Upper lobe of left lung (tissue), 6 donors: Measurements from ENCODE around the gene SURF4. TPM values are rescaled to one million over a fixed set of nuclear protein-coding genes. Genes with fewer than 3 reads are reported as not detected.
"Not testable (repeated sequence)": the region's sequence is repeated elsewhere in the genome, so short reads cannot be mapped to it uniquely, and the experiment has no call there.

Experiments
- ATAC-seq, 2 donors: fragments of 200-7000 bp; cut with Tn5 transposase; one replicate each; pipeline ENCODE4 v1.9.1; 2022; ENCODE audit warnings: mild to moderate bottlenecking in 2 of 2, moderate library complexity in 2 of 2; ENCODE audit not compliant: low FRiP score in 2 of 2
- DNase-seq, 2 donors: peaks; one replicate each; pipeline ENCODE4 v3.0.0-alpha.2; 2019 to 2020
- H3K27ac ChIP-seq, 4 donors: fragments of 200-600 bp; sonication (generic); one replicate each; pipeline ENCODE4 v1.5.1; 2016 to 2019
- H3K27me3 ChIP-seq, 4 donors: fragments of 200-600 bp; sonication (generic); one replicate each; pipeline ENCODE4 v1.5.1; 2017 to 2019
- H3K36me3 ChIP-seq, 4 donors: fragments of 200-600 bp; sonication (generic); one replicate each; pipeline ENCODE4 v1.5.1; 2016 to 2019
- H3K4me1 ChIP-seq, 4 donors: fragments of 200-600 bp; sonication (generic); one replicate each; pipeline ENCODE4 v1.5.1; 2018 to 2019
- H3K4me3 ChIP-seq, 4 donors: fragments of 200-600 bp; sonication (generic); one replicate each; pipeline ENCODE4 v1.5.1; 2017 to 2019; ENCODE audit warnings: mild to moderate bottlenecking in 2 of 4, moderate library complexity in 1 of 4
- H3K9me3 ChIP-seq, 4 donors: fragments of 200-600 bp; sonication (generic); one replicate each; pipeline ENCODE4 v1.5.1; 2018 to 2019
- CTCF ChIP-seq, 6 experiments: fragments of 450-650 bp in 4 of 6; fragments of 200-600 bp in 2 of 6; sonication (generic) in 2 of 6; IDR thresholded peaks; one replicate each; pipeline ENCODE4 v1.5.1; 2016 to 2019; ENCODE audit warnings: antibody characterized with exemption in 6 of 6
- EP300 ChIP-seq, 4 donors: sonication (generic); formaldehyde crosslinking; IDR thresholded peaks; one replicate each; pipeline ENCODE4 v1.5.1; 2017; ENCODE audit warnings: antibody characterized with exemption in 4 of 4, control low read depth in 2 of 4
- POLR2A ChIP-seq, 4 donors: fragments of 450-650 bp; IDR thresholded peaks; one replicate each; pipeline ENCODE4 v1.5.1; 2016 to 2017; ENCODE audit warnings: antibody characterized with exemption in 4 of 4, mild to moderate bottlenecking in 2 of 4
- POLR2AphosphoS5 ChIP-seq, 2 donors: sonication (generic); formaldehyde crosslinking; IDR thresholded peaks; one replicate each; pipeline ENCODE4 v1.5.1; 2017; ENCODE audit warnings: antibody characterized with exemption in 2 of 2
- WGBS, 2 donors: methylation state at CpG; one replicate each; pipeline ENCODE4 v1.1.5; 2017 to 2018; 5-methylcytosine and 5-hydroxymethylcytosine counted together
- total RNA-seq, 6 donors: library from RNA; depleted of rRNA in 4 of 6; stranded (reverse); fragments of >200 nt in 4 of 6; gene quantifications; one replicate each; pipeline versions ENCODE4 v1.1.0 to v1.2.1, GENCODE V29; 2016 to 2021
- donor health status: DM: no; HTN: no; CAD: no; lungs with moderate emphysema.
- donor health status: DM: no; HTN: yes; CAD: no; lungs with severe emphysema.

SURF4 gene
- total RNA-seq, 6 donors from 2014 or later = 66.0 to 208 (median 137) TPM

DNA sequence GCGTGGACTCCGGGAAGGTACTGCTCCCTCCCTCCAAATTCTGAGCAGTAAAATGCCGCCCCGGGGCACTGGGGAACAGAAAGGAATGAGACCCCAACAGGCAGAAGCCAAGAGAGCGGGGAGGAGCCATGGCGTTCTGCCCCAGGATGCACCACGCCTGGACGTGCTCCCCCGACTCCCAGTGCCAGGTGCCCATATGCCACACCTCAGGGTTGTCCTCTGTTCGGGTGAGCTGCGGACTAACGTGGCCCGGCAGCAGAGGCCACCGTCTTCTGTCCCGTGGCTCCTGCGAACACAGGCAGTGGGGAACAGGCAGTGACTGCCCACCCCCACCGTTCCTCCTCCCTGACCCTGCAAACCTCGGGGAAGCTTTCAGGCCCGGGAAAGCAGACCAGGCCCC, 44.6 kb downstream of the SURF4 start:
- peak in 1 of 2 donors; percentile 59 for DNase-seq
- H3K4me3 ChIP-seq = no peak overlapping the region
- H3K36me3 ChIP-seq = peaks cover 31 to 46% (median 39%) of the 10 kb centered on the region in 4 donors
- no peaks in the 10 kb centered on the region for H3K27me3 ChIP-seq
- 90% methylated on average over 19 of the region's 19 CpGs for WGBS, 2 donors
- no peak overlapping the region for H3K27ac ChIP-seq
- peaks cover 12 to 29% (median 19%) of the 10 kb centered on the region in 4 donors for H3K4me1 ChIP-seq
- no peak for ATAC-seq
- TF ChIP-seq EP300 (IDR thresholded peaks at IDR 0.05) (no peak), CTCF (IDR thresholded peaks at IDR 0.05) (no peak)
- H3K9me3 ChIP-seq = no peaks in the 10 kb centered on the region

DNA sequence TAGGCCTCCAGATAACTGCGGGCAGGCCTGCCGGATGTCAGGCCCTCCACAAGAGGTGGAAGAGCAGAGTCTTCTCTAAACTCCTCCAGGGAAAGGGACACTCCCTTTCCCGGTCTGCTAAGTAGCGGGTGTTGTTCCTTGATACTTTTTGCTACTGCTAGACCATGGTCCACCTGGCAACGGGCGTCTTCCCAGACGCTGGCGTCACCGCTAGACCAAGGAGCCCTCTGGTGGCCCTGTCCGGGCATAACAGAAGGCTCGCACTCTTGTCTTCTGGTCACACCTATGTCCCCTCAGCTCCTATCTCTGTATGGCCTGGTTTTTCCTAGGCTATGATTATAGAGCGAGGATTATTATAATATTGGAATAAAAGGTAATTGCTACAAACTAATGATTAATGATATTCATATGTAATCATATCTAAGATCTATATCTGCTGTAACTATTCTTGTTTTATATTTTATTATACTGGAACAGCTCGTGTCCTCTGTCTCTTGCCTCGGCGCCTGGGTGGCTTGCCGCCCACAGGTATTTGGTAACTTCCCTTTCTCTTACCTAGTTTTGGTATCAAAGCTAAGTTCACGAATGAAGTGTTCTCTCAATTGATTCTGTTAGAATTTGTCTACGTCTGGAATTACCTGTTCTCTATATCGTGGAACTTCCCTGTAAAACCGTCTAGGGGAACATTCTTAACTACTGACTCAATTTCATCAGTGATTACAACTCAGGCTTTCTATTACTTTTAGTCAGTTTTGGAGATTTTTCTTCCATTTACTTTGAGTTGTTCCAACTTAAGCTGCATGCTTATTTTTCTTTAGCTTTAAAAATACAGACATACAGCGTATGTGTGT, 46.3 kb downstream of the SURF4 start:
- H3K27ac ChIP-seq, H3K4me3 ChIP-seq, ATAC-seq, H3K9me3 ChIP-seq, H3K27me3 ChIP-seq: not testable (repeated sequence)
- H3K4me1 ChIP-seq = peaks cover 2 to 15% (median 10%) of the 10 kb centered on the region in 4 donors
- DNase-seq = peak; percentile 49 to 53
- H3K36me3 ChIP-seq = peaks cover 31 to 46% (median 39%) of the 10 kb centered on the region in 4 donors
- 59 to 61% methylated on average over 21 of the region's 21 CpGs for WGBS, 2 donors
- peak; percentile 30 to 78 (median 58) for TF ChIP-seq CTCF (IDR thresholded peaks at IDR 0.05)

DNA sequence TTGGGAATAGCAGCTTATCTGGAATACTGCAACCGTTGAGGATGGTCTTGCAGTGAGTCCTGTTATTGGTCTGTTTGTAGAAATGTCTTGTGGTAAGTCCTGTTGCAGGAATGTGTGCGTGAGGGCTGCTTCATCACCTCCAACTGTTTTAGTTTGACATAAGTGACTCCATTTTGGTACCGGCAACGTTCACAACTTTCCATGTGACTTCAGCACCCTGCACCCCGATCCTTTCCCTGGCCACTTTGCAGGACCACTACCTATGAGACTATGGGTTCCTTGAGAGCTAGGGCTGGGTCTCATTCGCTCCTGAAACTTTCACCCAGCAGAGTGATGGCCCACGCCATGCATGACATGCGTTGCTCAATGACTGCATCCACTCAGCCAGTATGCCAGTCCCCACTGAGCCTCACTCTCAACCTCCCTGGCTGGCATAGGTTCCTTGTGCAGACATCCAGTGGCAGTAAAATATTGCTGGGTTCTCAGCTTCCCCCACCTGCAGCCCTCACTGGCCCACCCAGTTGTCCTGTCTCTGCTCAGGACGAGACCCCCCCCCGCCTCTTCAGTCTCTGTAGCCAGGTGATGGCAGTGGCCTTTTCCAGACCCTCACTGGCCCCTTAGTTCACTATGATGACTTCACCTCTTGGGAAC, 47.9 kb downstream of the SURF4 start:
- Histone ChIP-seq H3K9me3 (no peaks in the 10 kb centered on the region), H3K27me3 (no peaks in the 10 kb centered on the region), H3K4me3 (no peak overlapping the region), H3K4me1 (peaks cover 0 to under 1% (median under 1%) of the 10 kb centered on the region in 4 donors), H3K36me3 (peaks cover 24 to 31% (median 24%) of the 10 kb centered on the region in 4 donors), H3K27ac (no peak overlapping the region)
- TF ChIP-seq POLR2A (IDR thresholded peaks at IDR 0.05) (no peak), POLR2AphosphoS5 (IDR thresholded peaks at IDR 0.05) (no peak), EP300 (IDR thresholded peaks at IDR 0.05) (no peak), CTCF (IDR thresholded peaks at IDR 0.05) (no peak)
- ATAC-seq (no peak), DNase-seq (no peak)
- WGBS, 2 donors = 93 to 95% methylated on average over 9 to 10 of the region's 10 CpGs

DNA sequence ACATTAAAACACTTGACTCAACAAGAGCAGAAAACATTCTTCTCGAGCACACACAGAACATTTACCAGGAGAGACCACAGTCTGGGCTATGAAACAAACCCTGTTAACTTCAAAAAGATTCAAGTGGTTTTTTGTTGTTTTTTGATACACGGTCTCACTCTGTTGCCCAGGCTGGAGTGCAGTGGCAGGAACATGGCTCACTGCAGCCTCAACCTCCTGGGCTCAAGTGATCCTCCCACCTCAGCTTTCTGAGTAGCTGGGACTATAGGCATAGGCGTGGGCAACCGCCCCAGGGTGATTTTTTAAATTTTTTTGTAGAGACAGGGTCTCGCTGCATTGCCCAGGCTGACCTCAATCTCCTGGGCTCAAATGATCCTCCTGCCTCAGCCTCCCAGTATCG, 48.8 kb downstream of the SURF4 start:
- not testable (repeated sequence) for H3K4me1 ChIP-seq, ATAC-seq, H3K4me3 ChIP-seq, DNase-seq, H3K27ac ChIP-seq, H3K27me3 ChIP-seq, H3K9me3 ChIP-seq
- 72 to 81% methylated on average over 6 of the region's 6 CpGs for WGBS, 2 donors
- peaks cover 15 to 22% (median 16%) of the 10 kb centered on the region in 4 donors for H3K36me3 ChIP-seq

DNA sequence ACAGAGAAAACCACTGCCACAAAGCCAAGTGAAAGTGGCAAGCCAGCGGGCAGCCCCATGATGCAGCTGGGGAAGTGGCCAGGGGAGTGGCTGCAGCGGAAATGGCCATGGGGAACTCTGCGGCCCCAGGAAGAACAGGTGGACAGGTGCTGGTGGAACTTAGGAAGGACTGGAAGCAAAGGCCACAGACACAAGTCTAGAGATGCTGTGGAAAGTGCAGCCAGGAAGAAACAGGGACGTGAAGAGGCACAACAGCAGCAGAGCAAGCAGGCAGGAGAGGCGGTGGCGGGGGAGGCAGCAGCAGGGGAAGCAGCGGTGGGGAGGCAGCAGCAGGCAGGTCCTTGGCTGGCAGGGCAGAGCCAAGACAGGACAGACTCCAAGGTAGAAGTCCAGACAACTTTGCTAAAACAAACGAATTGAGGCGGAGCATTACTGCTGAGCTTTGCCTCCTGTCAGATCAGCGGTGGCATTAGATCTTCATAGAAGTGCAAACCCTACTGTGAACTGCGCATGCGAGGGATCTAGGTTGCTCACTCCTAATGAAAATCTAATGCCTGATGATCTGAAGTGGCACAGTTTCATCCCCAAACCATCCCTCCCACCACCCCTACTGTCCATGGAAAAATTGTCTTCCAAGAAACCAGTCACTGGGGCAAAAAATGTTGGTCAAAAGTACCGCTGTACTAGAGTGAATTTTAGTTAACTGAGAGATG, 51.7 kb downstream of the SURF4 start:
- H3K9me3 ChIP-seq = no peaks in the 10 kb centered on the region
- no peaks in the 10 kb centered on the region for H3K27me3 ChIP-seq
- TF ChIP-seq POLR2A (IDR thresholded peaks at IDR 0.05) = no peak
- no peak for TF ChIP-seq EP300 (IDR thresholded peaks at IDR 0.05)
- no peak for TF ChIP-seq CTCF (IDR thresholded peaks at IDR 0.05)
- TF ChIP-seq POLR2AphosphoS5 (IDR thresholded peaks at IDR 0.05) = no peak
- H3K27ac ChIP-seq = no peak overlapping the region
- H3K4me1 ChIP-seq = no peaks in the 10 kb centered on the region
- ATAC-seq (no peak), DNase-seq (peak in 1 of 2 donors; percentile 12)
- WGBS, 2 donors = 85 to 90% methylated on average over 13 of the region's 13 CpGs
- no peak overlapping the region for H3K4me3 ChIP-seq
- H3K36me3 ChIP-seq = no peaks in the 10 kb centered on the region
